OCI-LY7 (cell line): Measurements from ENCODE around the gene AFF3.

Source experiments
- EZH2phosphoT487 ChIP-seq: fragments of 200-600 bp; sonication (generic); IDR thresholded peaks from 2 replicates; pipeline ENCODE4 v1.6.1; 2018; ENCODE audit warnings: low read depth, borderline replicate concordance, mild to moderate bottlenecking, mixed run types, antibody characterized with exemption, low read length, moderate library complexity, mixed read lengths
- TF ChIP-seq, protein P1 (sequence below): fragments of 200-600 bp; sonication (generic); conservative IDR thresholded peaks from 2 replicates; pipeline ENCODE4 v1.5.1; 2014; ENCODE audit warnings: mild to moderate bottlenecking, antibody characterized with exemption, low read length, moderate library complexity, mixed read lengths

DNA sequence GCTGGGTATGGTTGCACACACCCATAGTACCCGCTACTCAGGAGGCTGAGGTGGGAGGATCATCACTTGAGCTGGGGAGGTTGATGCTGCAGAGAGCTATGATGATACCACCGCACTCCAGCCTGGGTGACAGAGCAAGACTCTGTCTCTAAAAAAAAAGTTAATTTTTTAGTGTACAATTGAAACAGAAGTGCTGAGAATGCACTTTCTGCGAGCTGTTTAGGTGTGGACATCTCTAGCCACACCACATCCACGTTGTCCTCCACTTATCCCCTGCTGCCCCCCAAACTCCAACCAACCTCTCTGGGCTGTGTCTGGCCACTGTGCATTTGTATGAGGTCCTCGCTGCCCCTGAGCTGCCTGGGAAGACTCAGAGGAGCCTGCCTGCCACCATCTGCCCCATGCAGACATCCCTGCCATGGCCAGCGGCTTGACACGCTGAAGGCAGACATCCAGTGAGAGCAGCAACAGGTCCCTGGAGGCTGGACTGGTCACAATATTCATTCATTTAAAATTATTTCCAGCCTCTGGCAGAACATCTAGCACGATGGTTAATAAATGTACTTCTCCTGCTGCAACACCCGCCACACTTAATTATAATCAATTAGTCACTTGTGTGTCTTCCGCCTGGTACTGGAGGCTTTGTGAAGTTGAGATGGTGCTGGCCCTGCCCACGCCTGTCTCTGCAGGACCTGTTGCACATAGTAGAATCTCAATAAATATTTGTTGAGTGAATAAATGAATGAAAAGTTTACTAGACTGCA, 3.7 kb upstream of the AFF3 start:
- TF ChIP-seq, protein P1, sequence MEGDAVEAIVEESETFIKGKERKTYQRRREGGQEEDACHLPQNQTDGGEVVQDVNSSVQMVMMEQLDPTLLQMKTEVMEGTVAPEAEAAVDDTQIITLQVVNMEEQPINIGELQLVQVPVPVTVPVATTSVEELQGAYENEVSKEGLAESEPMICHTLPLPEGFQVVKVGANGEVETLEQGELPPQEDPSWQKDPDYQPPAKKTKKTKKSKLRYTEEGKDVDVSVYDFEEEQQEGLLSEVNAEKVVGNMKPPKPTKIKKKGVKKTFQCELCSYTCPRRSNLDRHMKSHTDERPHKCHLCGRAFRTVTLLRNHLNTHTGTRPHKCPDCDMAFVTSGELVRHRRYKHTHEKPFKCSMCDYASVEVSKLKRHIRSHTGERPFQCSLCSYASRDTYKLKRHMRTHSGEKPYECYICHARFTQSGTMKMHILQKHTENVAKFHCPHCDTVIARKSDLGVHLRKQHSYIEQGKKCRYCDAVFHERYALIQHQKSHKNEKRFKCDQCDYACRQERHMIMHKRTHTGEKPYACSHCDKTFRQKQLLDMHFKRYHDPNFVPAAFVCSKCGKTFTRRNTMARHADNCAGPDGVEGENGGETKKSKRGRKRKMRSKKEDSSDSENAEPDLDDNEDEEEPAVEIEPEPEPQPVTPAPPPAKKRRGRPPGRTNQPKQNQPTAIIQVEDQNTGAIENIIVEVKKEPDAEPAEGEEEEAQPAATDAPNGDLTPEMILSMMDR = no peak
- TF ChIP-seq EZH2phosphoT487 = no peak
